H7 (cell line): ENCODE measurements around the gene MSGN1. TPM values are rescaled to one million over a fixed set of nuclear protein-coding genes. Genes with fewer than 3 reads are reported as not detected.

Experiments used
- DNase-seq: peaks from one replicate; pipeline ENCODE4 v3.0.0; 2012
- H3K27me3 ChIP-seq: 2 replicates; pipeline ENCODE4 v1.6.0; 2011; ENCODE audit warnings: mild to moderate bottlenecking, low read length; ENCODE audit not compliant: control insufficient read depth, insufficient read depth
- H3K36me3 ChIP-seq: replicated peaks from 2 replicates; pipeline ENCODE4 v1.5.1; 2011; ENCODE audit warnings: low read length; ENCODE audit not compliant: control insufficient read depth, insufficient read depth
- H3K4me3 ChIP-seq: 2 replicates; pipeline ENCODE4 v1.5.1; 2011; ENCODE audit warnings: low read depth, mild to moderate bottlenecking, control low read depth, low read length, moderate library complexity; ENCODE audit not compliant: insufficient read depth
- total RNA-seq: library from RNA; depleted of rRNA; stranded (reverse); fragments of >200 nt; shearing (Covaris generic); gene quantifications from 2 replicates; pipeline ENCODE4 v1.2.3, GENCODE V29; 2014

Gene MSGN1
- total RNA-seq, 1 experiment from 2014 or later = not detected

GRCh38 chr2:17795309-17795708 is 21.0 kb upstream of the MSGN1 start:
- Histone ChIP-seq H3K27me3 (no peaks in the 10 kb centered on the region; the same call in 1 of the 2 replicates), H3K36me3 (no peaks in the 10 kb centered on the region), H3K4me3 (no peak overlapping the region)
- DNase-seq = no peak

DNA sequence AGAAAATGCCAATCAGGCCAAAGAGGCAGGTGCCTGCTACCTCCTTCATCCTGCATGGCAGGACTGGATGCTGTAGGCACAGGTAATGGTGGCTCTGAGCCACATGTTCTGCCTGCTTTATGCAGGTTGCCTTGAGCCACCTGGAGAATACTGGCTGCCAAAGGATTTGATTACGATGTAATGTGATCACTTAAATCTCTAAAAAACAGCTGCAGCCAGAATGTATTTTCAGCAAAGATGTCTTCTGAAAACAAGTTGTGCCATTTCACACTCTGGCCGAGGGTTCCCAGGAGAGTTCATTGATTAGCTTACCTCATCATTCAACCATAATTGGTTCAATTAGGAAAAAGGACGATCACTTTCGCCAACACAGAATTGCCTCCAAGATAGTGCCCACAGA is 17.9 kb upstream of the MSGN1 start:
- H3K4me3 ChIP-seq = no peak overlapping the region
- H3K27me3 ChIP-seq = no peaks in the 10 kb centered on the region
- no peak for DNase-seq
- no peaks in the 10 kb centered on the region for H3K36me3 ChIP-seq

GRCh38 chr2:17799301-17800120 is 16.7 kb upstream of the MSGN1 start:
- no peak for DNase-seq
- Histone ChIP-seq H3K36me3 (no peaks in the 10 kb centered on the region), H3K4me3 (no peak overlapping the region), H3K27me3 (no peaks in the 10 kb centered on the region)

DNA sequence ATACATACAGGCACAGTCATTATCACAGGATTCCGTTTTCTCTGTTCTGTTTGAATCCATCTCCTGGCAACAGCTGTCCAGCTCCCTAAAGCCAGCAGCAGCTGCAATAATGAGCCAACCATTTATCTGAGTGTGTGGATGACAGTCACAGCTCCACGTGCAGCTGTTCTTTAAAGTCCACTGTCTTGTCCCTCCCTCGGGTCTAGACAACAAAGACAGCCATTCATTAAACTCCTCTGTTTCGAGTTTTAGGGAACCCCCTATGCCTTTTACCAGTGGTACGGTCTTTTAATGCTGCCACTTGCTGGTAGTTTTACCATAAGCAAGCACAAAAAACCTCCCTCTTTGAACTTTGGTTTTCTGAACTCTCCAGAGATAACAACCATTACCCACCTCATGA is 16.0 kb upstream of the MSGN1 start:
- Histone ChIP-seq H3K27me3 (no peaks in the 10 kb centered on the region), H3K4me3 (no peak overlapping the region), H3K36me3 (no peaks in the 10 kb centered on the region)
- DNase-seq = no peak

- no peak overlapping the region for H3K4me3 ChIP-seq
- H3K36me3 ChIP-seq = no peaks in the 10 kb centered on the region
- H3K27me3 ChIP-seq = no peaks in the 10 kb centered on the region
- no peak for DNase-seq
These were observed 15.4 kb upstream of the MSGN1 start for GRCh38 chr2:17800693-17801458.

GRCh38 chr2:17803497-17803896 is 12.8 kb upstream of the MSGN1 start:
- no peak for DNase-seq
- H3K4me3 ChIP-seq = no peak overlapping the region
- H3K27me3 ChIP-seq = no peaks in the 10 kb centered on the region

DNA sequence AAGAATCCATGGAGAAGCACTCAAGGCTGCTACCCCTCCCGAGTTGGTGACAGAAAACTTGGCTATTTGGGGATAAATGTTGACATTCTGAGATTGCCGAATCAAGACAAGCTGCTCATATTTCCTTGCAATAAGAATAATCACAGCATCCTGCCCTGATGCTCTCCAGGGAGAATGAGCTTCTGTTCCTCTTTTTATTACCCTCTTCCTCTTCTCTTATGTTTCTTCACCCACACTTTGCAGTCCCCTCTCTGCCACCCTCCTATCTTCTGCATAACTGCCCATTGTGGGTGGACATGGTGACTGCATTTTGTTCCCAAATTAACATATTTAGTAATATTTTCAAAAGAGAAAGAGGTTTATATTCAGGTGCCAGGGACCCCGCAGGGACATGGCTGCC is 11.9 kb upstream of the MSGN1 start:
- DNase-seq = no peak
- Histone ChIP-seq H3K4me3 (no peak overlapping the region), H3K36me3 (no peaks in the 10 kb centered on the region)

More at GRCh38 chr2:17803497-17803896, 12.8 kb upstream of the MSGN1 start:
- no peaks in the 10 kb centered on the region for H3K36me3 ChIP-seq

DNA sequence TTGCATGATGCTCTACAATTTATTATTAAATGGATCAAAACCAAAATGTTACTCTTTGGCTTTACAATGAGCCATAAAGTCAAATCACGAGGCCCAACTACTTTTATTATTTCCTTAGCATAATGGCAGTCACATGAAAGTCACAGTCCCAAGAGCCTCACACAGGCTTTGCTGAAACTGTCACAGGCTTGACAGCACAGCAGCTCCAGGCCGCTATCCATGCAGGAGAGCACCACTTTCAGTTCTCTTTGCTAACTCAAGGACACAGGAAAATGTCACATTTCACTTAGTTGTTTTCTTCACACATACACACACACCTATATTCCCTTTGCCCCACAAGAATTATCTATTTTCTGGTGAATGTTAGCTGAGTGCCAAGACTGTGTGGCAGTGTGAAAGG is 11.1 kb upstream of the MSGN1 start:
- DNase-seq = no peak
- Histone ChIP-seq H3K27me3 (no peaks in the 10 kb centered on the region), H3K4me3 (no peak overlapping the region), H3K36me3 (no peaks in the 10 kb centered on the region)

More for the DNA sequence above, 11.9 kb upstream of the MSGN1 start:
- no peaks in the 10 kb centered on the region for H3K27me3 ChIP-seq

GRCh38 chr2:17805717-17806363 is 10.4 kb upstream of the MSGN1 start:
- H3K27me3 ChIP-seq = no peaks in the 10 kb centered on the region
- no peak for DNase-seq

GRCh38 chr2:17813010-17813741 is 3.1 kb upstream of the MSGN1 start:
- no peak for DNase-seq
- Histone ChIP-seq H3K4me3 (no peak overlapping the region), H3K27me3 (no peaks in the 10 kb centered on the region), H3K36me3 (no peaks in the 10 kb centered on the region)

More at GRCh38 chr2:17805717-17806363, 10.4 kb upstream of the MSGN1 start:
- no peaks in the 10 kb centered on the region for H3K36me3 ChIP-seq
- H3K4me3 ChIP-seq = no peak overlapping the region

DNA sequence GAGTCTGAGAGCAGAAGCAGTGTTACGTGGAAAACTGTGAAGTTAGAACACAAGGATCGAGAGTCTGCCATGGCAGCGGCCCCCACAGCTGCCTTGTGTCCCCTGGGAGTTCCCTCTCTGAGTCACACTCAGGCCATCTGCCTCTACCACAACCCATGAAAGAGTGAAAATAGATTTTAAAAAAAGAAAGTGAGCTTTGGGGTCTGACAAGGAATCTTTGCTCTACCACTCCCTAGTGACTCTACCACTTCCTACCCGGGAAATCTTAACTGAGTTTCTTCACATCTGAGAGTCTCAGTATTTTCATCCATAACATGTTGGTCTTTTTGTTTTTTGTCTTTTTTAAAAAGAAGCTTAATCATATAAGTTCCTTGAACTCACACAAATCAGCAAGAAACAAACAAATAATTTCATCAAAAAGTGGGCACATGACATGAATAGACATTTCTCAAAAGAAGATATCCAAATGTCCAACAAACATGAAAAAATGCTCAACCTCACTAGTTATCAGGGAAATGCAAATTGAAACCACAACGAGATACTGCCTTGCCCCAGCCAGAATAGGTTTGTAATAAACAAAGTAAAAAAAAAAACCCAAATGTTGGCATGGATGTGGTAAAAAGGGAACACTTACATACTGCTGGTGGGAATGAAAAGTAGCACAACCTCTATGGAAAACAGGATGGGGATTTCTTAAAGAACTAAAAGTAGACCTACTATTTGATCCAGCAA is 2.4 kb upstream of the MSGN1 start:
- Histone ChIP-seq H3K27me3 (no peaks in the 10 kb centered on the region), H3K4me3 (no peak overlapping the region), H3K36me3 (no peaks in the 10 kb centered on the region)
- no peak for DNase-seq

DNA sequence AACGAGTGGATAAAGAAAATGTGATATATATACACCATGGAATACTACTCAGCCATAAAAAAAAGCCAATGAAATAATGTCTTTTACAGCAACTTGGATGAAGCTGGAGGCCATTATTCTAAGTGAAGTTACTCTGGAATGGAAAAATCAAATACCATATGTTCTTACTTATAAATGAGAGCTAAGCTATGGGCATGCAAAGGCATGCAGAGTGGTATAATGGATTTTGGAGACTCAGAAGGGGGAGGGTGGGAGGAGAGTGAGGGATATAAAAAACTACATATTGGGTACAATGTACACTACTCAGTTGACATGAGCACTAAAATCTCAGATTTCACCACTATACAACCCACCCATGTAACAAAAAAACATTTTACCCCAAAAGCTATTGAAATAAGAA is 1.7 kb upstream of the MSGN1 start:
- Histone ChIP-seq H3K36me3 (no peaks in the 10 kb centered on the region), H3K4me3 (no peak overlapping the region), H3K27me3 (no peaks in the 10 kb centered on the region)
- no peak for DNase-seq

DNA sequence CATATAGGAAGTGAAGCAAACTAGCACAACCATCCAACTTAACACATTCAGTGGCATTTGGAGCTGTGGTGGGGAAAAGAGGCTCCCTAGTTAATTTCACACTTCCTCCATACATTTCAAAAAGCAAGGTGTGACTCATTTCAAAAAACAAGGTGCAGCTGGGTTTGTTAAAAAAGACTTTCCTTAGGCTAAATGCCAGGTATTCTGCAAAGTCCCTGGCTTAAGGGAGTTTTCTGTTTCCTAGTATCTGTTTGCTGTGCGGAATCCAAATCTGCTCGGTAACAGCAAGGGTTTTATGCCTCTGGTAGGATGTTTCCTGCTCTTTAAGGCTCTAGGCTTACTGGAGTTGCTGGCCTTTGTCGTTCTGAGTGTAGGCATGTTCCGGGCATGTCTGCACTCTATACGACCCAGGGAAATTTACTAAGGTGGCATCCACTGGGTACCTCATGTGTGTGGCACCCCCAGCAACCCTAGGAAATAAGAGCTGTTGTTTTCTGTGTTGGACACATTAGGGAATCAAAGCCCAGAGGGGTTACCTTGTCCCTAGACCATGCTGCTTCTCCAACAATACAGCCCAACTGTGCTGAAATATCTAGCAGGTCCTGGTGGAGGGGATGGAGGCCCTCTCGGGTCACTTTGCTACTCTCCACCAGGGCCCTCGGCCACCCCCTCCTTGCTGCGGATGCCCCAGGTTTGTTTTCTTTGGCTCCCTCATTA is 634 bp upstream of the MSGN1 start:
- H3K4me3 ChIP-seq = no peak overlapping the region
- no peak for DNase-seq

More for the DNA sequence above, 634 bp upstream of the MSGN1 start:
- Histone ChIP-seq H3K27me3 (no peaks in the 10 kb centered on the region), H3K36me3 (no peaks in the 10 kb centered on the region)
